ENCODE results near the gene METTL9.
"Not testable (repeated sequence)": the region's sequence is repeated elsewhere in the genome, so short reads cannot be mapped to it uniquely, and the experiment has no call there.

Gene METTL9

GRCh38 chr16:21667575-21667974 lies 68.2 kb downstream of the METTL9 start:
- DNase-seq: no peak

- no peak for DNase-seq
Observed at GRCh38 chr16:21673469-21673868, 74.1 kb downstream of the METTL9 start.

- not testable (repeated sequence) for DNase-seq
Observed at GRCh38 chr16:21674456-21674855, 75.1 kb downstream of the METTL9 start.

GRCh38 chr16:21680714-21681113 lies 81.3 kb downstream of the METTL9 start:
- not testable (repeated sequence) for DNase-seq

GRCh38 chr16:21683184-21683583 lies 83.8 kb downstream of the METTL9 start:
- no peak for DNase-seq

GRCh38 chr16:21684199-21684598 lies 84.8 kb downstream of the METTL9 start:
- DNase-seq: no peak

GRCh38 chr16:21685034-21685455 lies 85.7 kb downstream of the METTL9 start:
- DNase-seq: no peak

- DNase-seq: no peak
Observed at GRCh38 chr16:21689107-21689506, 89.7 kb downstream of the METTL9 start.

- not testable (repeated sequence) for DNase-seq
Observed at GRCh38 chr16:21690967-21691366, 91.6 kb downstream of the METTL9 start.

- DNase-seq: no peak
Observed at GRCh38 chr16:21694609-21695008, 95.2 kb downstream of the METTL9 start.

- DNase-seq: no peak
Observed at GRCh38 chr16:21697032-21697431, 97.7 kb downstream of the METTL9 start.

- no peak for DNase-seq
Observed at GRCh38 chr16:21698169-21699032, 99.0 kb downstream of the METTL9 start.

GRCh38 chr16:21701271-21701670 lies 101.9 kb downstream of the METTL9 start:
- DNase-seq: no peak

GRCh38 chr16:21702276-21702675 lies 102.9 kb downstream of the METTL9 start:
- no peak for DNase-seq

- DNase-seq: no peak
Observed at GRCh38 chr16:21703156-21703555, 103.8 kb downstream of the METTL9 start.

GRCh38 chr16:21703589-21704174 lies 104.3 kb downstream of the METTL9 start:
- no peak for DNase-seq

- DNase-seq: no peak
Observed at GRCh38 chr16:21704266-21704665, 104.9 kb downstream of the METTL9 start.

GRCh38 chr16:21704733-21705132 lies 105.4 kb downstream of the METTL9 start:
- DNase-seq: no peak

All from CD4-positive, alpha-beta T cell treated with Interleukin-15 for 1 hour (primary cell).